ENCODE data around the gene CTR9. TPM values are rescaled to one million over a fixed set of nuclear protein-coding genes. Genes with fewer than 3 reads are reported as not detected.

Gene CTR9
- total and polyA plus RNA-seq, 2 of the 13 experiments (the other 11 are each of a cell fraction or from before 2014, with no cell fraction given) = 6.6 to 22.1 TPM

DNA sequence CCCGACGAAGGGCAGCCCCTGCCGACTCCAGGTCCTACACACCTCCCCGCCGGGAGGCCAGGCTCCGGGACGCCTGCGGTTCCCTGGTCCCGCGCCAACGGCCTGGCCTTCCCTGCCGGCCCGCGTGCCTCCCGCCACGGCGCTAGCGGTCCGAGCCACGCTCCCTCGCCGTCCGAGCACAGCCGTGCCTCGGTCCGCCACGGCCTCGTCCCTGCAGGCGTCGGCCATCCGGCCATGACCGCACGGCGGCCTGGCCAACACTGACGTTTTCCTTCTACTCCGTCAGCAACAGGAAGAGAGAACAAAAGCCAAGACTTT is 57.1 kb downstream of the CTR9 start (continued):
- TF ChIP-seq HMGXB4 (CRISPR knock-in tag; IDR thresholded peaks at IDR 0.05; ENCODE audit: borderline replicate concordance in 1 of 2, low read depth in 1 of 2) (peak in 1 of 2 experiments; percentile 25; a peak in 1 of 4 replicates), CHD4 (IDR thresholded peaks at IDR 0.05; ENCODE audit: borderline replicate concordance, low read length) (no peak), NFIB (CRISPR knock-in tag; IDR thresholded peaks at IDR 0.05; ENCODE audit: borderline replicate concordance) (no peak), TP53 (CRISPR knock-in tag; conservative IDR thresholded peaks at IDR 0.05) (no peak), ZXDC (CRISPR knock-in tag; IDR thresholded peaks at IDR 0.05) (no peak), SP5 (CRISPR knock-in tag; IDR thresholded peaks at IDR 0.05; ENCODE audit: borderline replicate concordance, low read depth) (no peak), ZNF777 (CRISPR knock-in tag; IDR thresholded peaks at IDR 0.05) (peak; percentile 38; the same call in 1 of the 2 replicates), ZBTB1 (CRISPR knock-in tag; IDR thresholded peaks at IDR 0.05; ENCODE audit: borderline replicate concordance) (no peak), NCOR1 (IDR thresholded peaks at IDR 0.05; ENCODE audit: borderline replicate concordance, low read length) (no peak), KLF16 (CRISPR knock-in tag; IDR thresholded peaks at IDR 0.05) (no peak), GATAD1 (CRISPR knock-in tag; IDR thresholded peaks at IDR 0.05) (no peak), ZNF143 (CRISPR knock-in tag; IDR thresholded peaks at IDR 0.05) (no peak)
- TF ChIP-seq, protein P1, sequence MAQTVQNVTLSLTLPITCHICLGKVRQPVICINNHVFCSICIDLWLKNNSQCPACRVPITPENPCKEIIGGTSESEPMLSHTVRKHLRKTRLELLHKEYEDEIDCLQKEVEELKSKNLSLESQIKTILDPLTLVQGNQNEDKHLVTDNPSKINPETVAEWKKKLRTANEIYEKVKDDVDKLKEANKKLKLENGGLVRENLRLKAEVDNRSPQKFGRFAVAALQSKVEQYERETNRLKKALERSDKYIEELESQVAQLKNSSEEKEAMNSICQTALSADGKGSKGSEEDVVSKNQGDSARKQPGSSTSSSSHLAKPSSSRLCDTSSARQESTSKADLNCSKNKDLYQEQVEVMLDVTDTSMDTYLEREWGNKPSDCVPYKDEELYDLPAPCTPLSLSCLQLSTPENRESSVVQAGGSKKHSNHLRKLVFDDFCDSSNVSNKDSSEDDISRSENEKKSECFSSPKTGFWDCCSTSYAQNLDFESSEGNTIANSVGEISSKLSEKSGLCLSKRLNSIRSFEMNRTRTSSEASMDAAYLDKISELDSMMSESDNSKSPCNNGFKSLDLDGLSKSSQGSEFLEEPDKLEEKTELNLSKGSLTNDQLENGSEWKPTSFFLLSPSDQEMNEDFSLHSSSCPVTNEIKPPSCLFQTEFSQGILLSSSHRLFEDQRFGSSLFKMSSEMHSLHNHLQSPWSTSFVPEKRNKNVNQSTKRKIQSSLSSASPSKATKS (CRISPR knock-in tag; IDR thresholded peaks at IDR 0.05) = no peak
- TF ChIP-seq, protein P2, sequence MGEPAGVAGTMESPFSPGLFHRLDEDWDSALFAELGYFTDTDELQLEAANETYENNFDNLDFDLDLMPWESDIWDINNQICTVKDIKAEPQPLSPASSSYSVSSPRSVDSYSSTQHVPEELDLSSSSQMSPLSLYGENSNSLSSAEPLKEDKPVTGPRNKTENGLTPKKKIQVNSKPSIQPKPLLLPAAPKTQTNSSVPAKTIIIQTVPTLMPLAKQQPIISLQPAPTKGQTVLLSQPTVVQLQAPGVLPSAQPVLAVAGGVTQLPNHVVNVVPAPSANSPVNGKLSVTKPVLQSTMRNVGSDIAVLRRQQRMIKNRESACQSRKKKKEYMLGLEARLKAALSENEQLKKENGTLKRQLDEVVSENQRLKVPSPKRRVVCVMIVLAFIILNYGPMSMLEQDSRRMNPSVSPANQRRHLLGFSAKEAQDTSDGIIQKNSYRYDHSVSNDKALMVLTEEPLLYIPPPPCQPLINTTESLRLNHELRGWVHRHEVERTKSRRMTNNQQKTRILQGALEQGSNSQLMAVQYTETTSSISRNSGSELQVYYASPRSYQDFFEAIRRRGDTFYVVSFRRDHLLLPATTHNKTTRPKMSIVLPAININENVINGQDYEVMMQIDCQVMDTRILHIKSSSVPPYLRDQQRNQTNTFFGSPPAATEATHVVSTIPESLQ (CRISPR knock-in tag; conservative IDR thresholded peaks at IDR 0.05) = no peak

All from HepG2 (cell line).